Measurements from ENCODE around the gene HEATR3. TPM values are rescaled to one million over a fixed set of nuclear protein-coding genes. Genes with fewer than 3 reads are reported as not detected.

Gene HEATR3
- total and polyA plus RNA-seq, 2 experiments from 2014 or later = 7.5 to 29.9 TPM

GRCh38 chr16:50081428-50082018, 15.8 kb downstream of the HEATR3 start (continued):
- TF ChIP-seq STAT1 (IDR thresholded peaks at IDR 0.05; ENCODE audit: unreplicated experiment) (no peak), ZNF331 (CRISPR knock-in tag; IDR thresholded peaks at IDR 0.05; ENCODE audit: low read depth) (no peak), ETS1 (IDR thresholded peaks at IDR 0.05) (no peak), REST (IDR thresholded peaks at IDR 0.05; ENCODE audit: unreplicated experiment) (no peak), POLR2AphosphoS5 (IDR thresholded peaks at IDR 0.05; ENCODE audit: low read depth) (no peak), CREB1 (CRISPR knock-in tag; IDR thresholded peaks at IDR 0.05; ENCODE audit: low read depth) (no peak), ZNF114 (CRISPR knock-in tag; IDR thresholded peaks at IDR 0.05) (no peak), EZH2phosphoT487 (IDR thresholded peaks at IDR 0.05; ENCODE audit: unreplicated experiment) (no peak), NANOG (IDR thresholded peaks at IDR 0.05; ENCODE audit: borderline replicate concordance) (no peak)
- TF ChIP-seq, protein P1, sequence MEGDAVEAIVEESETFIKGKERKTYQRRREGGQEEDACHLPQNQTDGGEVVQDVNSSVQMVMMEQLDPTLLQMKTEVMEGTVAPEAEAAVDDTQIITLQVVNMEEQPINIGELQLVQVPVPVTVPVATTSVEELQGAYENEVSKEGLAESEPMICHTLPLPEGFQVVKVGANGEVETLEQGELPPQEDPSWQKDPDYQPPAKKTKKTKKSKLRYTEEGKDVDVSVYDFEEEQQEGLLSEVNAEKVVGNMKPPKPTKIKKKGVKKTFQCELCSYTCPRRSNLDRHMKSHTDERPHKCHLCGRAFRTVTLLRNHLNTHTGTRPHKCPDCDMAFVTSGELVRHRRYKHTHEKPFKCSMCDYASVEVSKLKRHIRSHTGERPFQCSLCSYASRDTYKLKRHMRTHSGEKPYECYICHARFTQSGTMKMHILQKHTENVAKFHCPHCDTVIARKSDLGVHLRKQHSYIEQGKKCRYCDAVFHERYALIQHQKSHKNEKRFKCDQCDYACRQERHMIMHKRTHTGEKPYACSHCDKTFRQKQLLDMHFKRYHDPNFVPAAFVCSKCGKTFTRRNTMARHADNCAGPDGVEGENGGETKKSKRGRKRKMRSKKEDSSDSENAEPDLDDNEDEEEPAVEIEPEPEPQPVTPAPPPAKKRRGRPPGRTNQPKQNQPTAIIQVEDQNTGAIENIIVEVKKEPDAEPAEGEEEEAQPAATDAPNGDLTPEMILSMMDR (conservative IDR thresholded peaks at IDR 0.05; ENCODE audit: low read depth in 2 of 2) = no peak

- H3K9me3 Mint-ChIP-seq = no peaks in the 10 kb centered on the region
- TF ChIP-seq EZH2 (IDR thresholded peaks at IDR 0.05; ENCODE audit: low read depth, unreplicated experiment) (no peak), REST (IDR thresholded peaks at IDR 0.05; ENCODE audit: unreplicated experiment) (no peak), ZNF331 (CRISPR knock-in tag; IDR thresholded peaks at IDR 0.05; ENCODE audit: low read depth) (no peak), CREB1 (CRISPR knock-in tag; IDR thresholded peaks at IDR 0.05; ENCODE audit: low read depth) (no peak), NANOG (IDR thresholded peaks at IDR 0.05; ENCODE audit: borderline replicate concordance) (no peak), JUNB (IDR thresholded peaks at IDR 0.05; ENCODE audit: unreplicated experiment) (no peak), EZH2phosphoT487 (IDR thresholded peaks at IDR 0.05; ENCODE audit: unreplicated experiment) (no peak), ETS1 (IDR thresholded peaks at IDR 0.05) (no peak), STAT1 (IDR thresholded peaks at IDR 0.05; ENCODE audit: unreplicated experiment) (no peak), POLR2AphosphoS5 (IDR thresholded peaks at IDR 0.05; ENCODE audit: low read depth) (no peak), ZNF114 (CRISPR knock-in tag; IDR thresholded peaks at IDR 0.05) (no peak)
- TF ChIP-seq, protein P1 (conservative IDR thresholded peaks at IDR 0.05; ENCODE audit: low read depth in 2 of 2) = no peak
Observed at GRCh38 chr16:50083996-50084395, 18.2 kb downstream of the HEATR3 start.

More at GRCh38 chr16:50083996-50084395, 18.2 kb downstream of the HEATR3 start:
- no peak overlapping the region for H3K27ac ChIP-seq (ENCODE audit: low read depth)
- no peaks in the 10 kb centered on the region for H3F3A ChIP-seq (replicated peaks; ENCODE audit: low read depth)
- H3K27me3 ChIP-seq (ENCODE audit: insufficient read depth) = no peaks in the 10 kb centered on the region
- H4K20me1 ChIP-seq (replicated peaks; ENCODE audit: insufficient read depth) = peaks cover 15% of the 10 kb centered on the region; the same call in 1 of the 2 replicates
- no peak for DNase-seq (ENCODE audit: low spot score)
- no peak overlapping the region for H3K4me3 Mint-ChIP-seq
- no peaks in the 10 kb centered on the region for H3K9me2 ChIP-seq (ENCODE audit: insufficient read depth)
- H3K27ac Mint-ChIP-seq = no peak overlapping the region
- H3K4me3 ChIP-seq = no peak overlapping the region
- no peaks in the 10 kb centered on the region for H3K4me1 ChIP-seq (ENCODE audit: insufficient read depth)
- H3K27me3 Mint-ChIP-seq (ENCODE audit: insufficient read depth, low read depth, poor library complexity) = no peaks in the 10 kb centered on the region
- no peak for ATAC-seq
- H3K79me2 ChIP-seq (replicated peaks; ENCODE audit: insufficient read depth) = no peaks in the 10 kb centered on the region
- H3K36me3 Mint-ChIP-seq (ENCODE audit: low read depth) = peaks cover 49% of the 10 kb centered on the region
- H2AFZ ChIP-seq = no peak overlapping the region
- H3K36me3 ChIP-seq (ENCODE audit: insufficient read depth) = peaks cover 18% of the 10 kb centered on the region
- H3K4me1 Mint-ChIP-seq = no peaks in the 10 kb centered on the region
- H3K4me2 ChIP-seq = no peak overlapping the region
